Testis (tissue), 3 donors: ENCODE results near the gene ERRFI1. TPM values are rescaled to one million over a fixed set of nuclear protein-coding genes. Genes with fewer than 3 reads are reported as not detected.

Source experiments
- DNase-seq: peaks from one replicate; pipeline ENCODE4 v3.0.0-alpha.2; 2019
- H3K27ac ChIP-seq, 2 donors: fragments of 200-600 bp; sonication (generic); one replicate each; pipeline ENCODE4 v1.5.1; 2019
- H3K27me3 ChIP-seq: fragments of 200-600 bp; sonication (generic); one replicate; pipeline ENCODE4 v1.5.1; 2019
- H3K36me3 ChIP-seq: fragments of 200-600 bp; sonication (generic); one replicate; pipeline ENCODE4 v1.5.1; 2017; ENCODE audit warnings: low read depth; ENCODE audit errors: missing control alignments
- H3K4me1 ChIP-seq: fragments of 200-600 bp; sonication (generic); one replicate; pipeline ENCODE4 v1.5.1; 2019
- H3K4me3 ChIP-seq, 2 donors: fragments of 200-600 bp; sonication (generic); one replicate each; pipeline ENCODE4 v1.5.1; 2017 to 2019
- H3K9me3 ChIP-seq: fragments of 200-600 bp; sonication (generic); one replicate; pipeline ENCODE4 v1.5.1; 2017
- POLR2A ChIP-seq: fragments of 450-650 bp; IDR thresholded peaks from one replicate; pipeline ENCODE4 v1.6.1; 2017; ENCODE audit warnings: antibody characterized with exemption, mild to moderate bottlenecking, moderate library complexity
- WGBS, 2 donors: methylation state at CpG; one replicate each; pipeline ENCODE4 v1.1.5; 2018; 5-methylcytosine and 5-hydroxymethylcytosine counted together
- intact Hi-C: fragments of 100-400 bp; cut with DNase I; formaldehyde crosslinking; loops from one replicate; pipeline ENCODE4 v1.15.1; 2023; ENCODE audit warnings: low total_unique reads
- polyA plus RNA-seq: library from polyadenylated mRNA; stranded (reverse); fragments of 350-450 nt; fragmentation: Illumina TruSeq; extraction: RNeasy Lipid Tissue Mini Kit (QIAGEN cat#74804); gene quantifications from one replicate; pipeline ENCODE4 v1.2.3, GENCODE V29; 2014; ENCODE audit warnings: low read depth, low replicate concordance; ENCODE audit not compliant: insufficient read depth
- total RNA-seq, 2 donors: library from RNA; depleted of rRNA; stranded (reverse); fragments of >200 nt; gene quantifications; one replicate each; pipeline ENCODE4 v1.2.3, GENCODE V29; 2016
- TF ChIP-seq, protein P1 (sequence below), 3 experiments: fragments of 450-650 bp in 2 of 3; fragments of 200-600 bp in 1 of 3; sonication (generic) in 1 of 3; IDR thresholded peaks; one replicate each; pipeline ENCODE4 v1.5.1; 2016 to 2019; ENCODE audit warnings: antibody characterized with exemption in 3 of 3, mild to moderate bottlenecking in 2 of 3, moderate library complexity in 1 of 3

The ERRFI1 gene
- total and polyA plus RNA-seq, 3 donors from 2014 or later, result 27.3 to 47.9 (median 43.3) TPM

- H3K9me3 ChIP-seq, result no peaks in the 10 kb centered on the region
- no peak overlapping the region for H3K4me3 ChIP-seq
- no peaks in the 10 kb centered on the region for H3K36me3 ChIP-seq
- no peaks in the 10 kb centered on the region for H3K27me3 ChIP-seq
- no peak for TF ChIP-seq POLR2A
- TF ChIP-seq, protein P1, sequence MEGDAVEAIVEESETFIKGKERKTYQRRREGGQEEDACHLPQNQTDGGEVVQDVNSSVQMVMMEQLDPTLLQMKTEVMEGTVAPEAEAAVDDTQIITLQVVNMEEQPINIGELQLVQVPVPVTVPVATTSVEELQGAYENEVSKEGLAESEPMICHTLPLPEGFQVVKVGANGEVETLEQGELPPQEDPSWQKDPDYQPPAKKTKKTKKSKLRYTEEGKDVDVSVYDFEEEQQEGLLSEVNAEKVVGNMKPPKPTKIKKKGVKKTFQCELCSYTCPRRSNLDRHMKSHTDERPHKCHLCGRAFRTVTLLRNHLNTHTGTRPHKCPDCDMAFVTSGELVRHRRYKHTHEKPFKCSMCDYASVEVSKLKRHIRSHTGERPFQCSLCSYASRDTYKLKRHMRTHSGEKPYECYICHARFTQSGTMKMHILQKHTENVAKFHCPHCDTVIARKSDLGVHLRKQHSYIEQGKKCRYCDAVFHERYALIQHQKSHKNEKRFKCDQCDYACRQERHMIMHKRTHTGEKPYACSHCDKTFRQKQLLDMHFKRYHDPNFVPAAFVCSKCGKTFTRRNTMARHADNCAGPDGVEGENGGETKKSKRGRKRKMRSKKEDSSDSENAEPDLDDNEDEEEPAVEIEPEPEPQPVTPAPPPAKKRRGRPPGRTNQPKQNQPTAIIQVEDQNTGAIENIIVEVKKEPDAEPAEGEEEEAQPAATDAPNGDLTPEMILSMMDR (IDR thresholded peaks at IDR 0.05), result no peak
- peaks cover 11% of the 10 kb centered on the region for H3K4me1 ChIP-seq
- intact Hi-C loops, result loop anchor here (10.0 kb wide), 1 partner anchor 293 kb away; the partner anchor contains the start of gene SLC45A1
- peak overlapping the region in 1 of 2 donors; percentile 25 for H3K27ac ChIP-seq
- DNase-seq, result no peak
- WGBS, 2 donors, result 92 to 94% methylated on average over 6 of the region's 6 CpGs
These were observed 4.3 kb downstream of the ERRFI1 start for GRCh38 chr1:8021676-8022266.

- Histone ChIP-seq H3K4me3 (no peak overlapping the region), H3K27ac (no peak overlapping the region)
- DNase-seq, result no peak
These were observed 6.1 kb downstream of the ERRFI1 start for GRCh38 chr1:8020032-8020431.

GRCh38 chr1:8019229-8019620 lies 6.9 kb downstream of the ERRFI1 start:
- no peaks in the 10 kb centered on the region for H3K9me3 ChIP-seq
- H3K4me1 ChIP-seq, result peaks cover 33% of the 10 kb centered on the region
- no peak for TF ChIP-seq POLR2A
- no peak overlapping the region for H3K27ac ChIP-seq
- no peak overlapping the region for H3K4me3 ChIP-seq
- H3K27me3 ChIP-seq, result no peaks in the 10 kb centered on the region
- no peak for DNase-seq
- intact Hi-C loops, result no loop called here
- 96% methylated on average over 5 of the region's 5 CpGs for WGBS, 2 donors
- H3K36me3 ChIP-seq, result no peaks in the 10 kb centered on the region

More at GRCh38 chr1:8020032-8020431, 6.1 kb downstream of the ERRFI1 start:
- Histone ChIP-seq H3K36me3 (no peaks in the 10 kb centered on the region), H3K27me3 (no peaks in the 10 kb centered on the region), H3K9me3 (no peaks in the 10 kb centered on the region), H3K4me1 (peaks cover 28% of the 10 kb centered on the region)
- TF ChIP-seq POLR2A, result no peak
- TF ChIP-seq, protein P1 (IDR thresholded peaks at IDR 0.05), result no peak
- intact Hi-C loops, result loop anchor here (10.0 kb wide), 1 partner anchor 295 kb away; the partner anchor contains the start of gene SLC45A1

- WGBS, 2 donors, result 77 to 85% methylated on average over 3 of the region's 3 CpGs
- H3K36me3 ChIP-seq, result no peaks in the 10 kb centered on the region
- H3K27me3 ChIP-seq, result no peaks in the 10 kb centered on the region
- H3K27ac ChIP-seq, result no peak overlapping the region
- TF ChIP-seq, protein P1 (IDR thresholded peaks at IDR 0.05), result no peak
- no peak for TF ChIP-seq POLR2A
- H3K9me3 ChIP-seq, result no peaks in the 10 kb centered on the region
- H3K4me1 ChIP-seq, result peaks cover 31% of the 10 kb centered on the region
- no peak for DNase-seq
- no peak overlapping the region for H3K4me3 ChIP-seq
- intact Hi-C loops, result no loop called here
These were observed 7.4 kb downstream of the ERRFI1 start for GRCh38 chr1:8018492-8019228.

DNA sequence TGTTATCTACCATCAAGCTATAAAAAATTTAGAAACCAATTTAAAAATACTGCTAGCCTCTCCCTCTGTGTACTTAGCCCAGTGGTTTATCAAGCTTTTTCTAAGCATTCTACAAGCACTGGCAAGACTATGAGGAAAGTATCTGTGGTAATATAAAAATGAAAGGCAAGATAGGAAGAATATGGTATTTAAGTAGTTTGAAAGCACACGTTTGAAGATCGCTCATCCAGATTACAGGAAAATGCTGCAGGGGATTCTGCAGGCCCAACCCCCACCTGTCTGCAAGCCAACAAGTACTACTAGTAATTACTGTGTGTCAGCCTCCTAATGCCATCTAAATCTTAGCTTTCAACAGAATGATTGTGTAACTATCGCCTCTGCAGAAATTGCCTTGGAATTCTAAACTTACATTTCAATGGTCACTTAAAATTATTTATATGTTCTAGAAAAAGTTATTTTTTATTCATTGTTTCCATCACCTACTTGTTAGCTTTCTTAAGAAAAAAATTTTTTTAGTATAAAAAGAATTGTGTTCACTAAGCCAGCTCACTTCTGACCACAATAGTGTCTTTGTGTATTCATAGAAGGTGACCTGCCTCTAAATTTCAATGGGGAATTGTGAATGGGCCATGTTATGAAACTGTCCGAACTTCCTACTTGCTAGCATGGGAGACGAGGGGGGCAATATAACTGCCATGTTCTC lies 8.5 kb downstream of the ERRFI1 start:
- no peaks in the 10 kb centered on the region for H3K27me3 ChIP-seq
- DNase-seq, result no peak
- no peak overlapping the region for H3K4me3 ChIP-seq
- intact Hi-C loops, result no loop called here
- TF ChIP-seq, protein P1 (IDR thresholded peaks at IDR 0.05), result no peak
- TF ChIP-seq POLR2A, result no peak
- H3K36me3 ChIP-seq, result no peaks in the 10 kb centered on the region
- H3K9me3 ChIP-seq, result no peaks in the 10 kb centered on the region
- peaks cover 22% of the 10 kb centered on the region for H3K4me1 ChIP-seq
- no peak overlapping the region for H3K27ac ChIP-seq
- WGBS, 2 donors, result 65% methylated on average over 5 of the region's 5 CpGs
